GM10248 (cell line): ENCODE data around the gene KLF16.

Source experiments
- CTCF ChIA-PET: fragments of 300-600 bp; sonication (Branson Sonifier 250); formaldehyde crosslinking; extraction: SDS; loops from one replicate; lab custom pipeline; 2021; ENCODE audit warnings: antibody characterized with exemption; lab: Yijun Ruan, JAX
- POLR2A ChIA-PET: fragments of 350-650 bp; sonication (Branson Sonifier 250); formaldehyde crosslinking; extraction: SDS; loops from one replicate; lab custom pipeline; 2020; ENCODE audit warnings: antibody characterized with exemption; lab: Yijun Ruan, JAX
- DNase-seq: peaks from one replicate; pipeline ENCODE4 v3.0.0; 2012; ENCODE audit errors: extremely low spot score
- TF ChIP-seq, protein P1 (sequence below): IDR thresholded peaks from 2 replicates; pipeline ENCODE4 v1.5.1; 2012; ENCODE audit warnings: mild to moderate bottlenecking, low read depth; ENCODE audit errors: extremely low read depth, missing control alignments, control extremely low read depth

KLF16 gene

DNA sequence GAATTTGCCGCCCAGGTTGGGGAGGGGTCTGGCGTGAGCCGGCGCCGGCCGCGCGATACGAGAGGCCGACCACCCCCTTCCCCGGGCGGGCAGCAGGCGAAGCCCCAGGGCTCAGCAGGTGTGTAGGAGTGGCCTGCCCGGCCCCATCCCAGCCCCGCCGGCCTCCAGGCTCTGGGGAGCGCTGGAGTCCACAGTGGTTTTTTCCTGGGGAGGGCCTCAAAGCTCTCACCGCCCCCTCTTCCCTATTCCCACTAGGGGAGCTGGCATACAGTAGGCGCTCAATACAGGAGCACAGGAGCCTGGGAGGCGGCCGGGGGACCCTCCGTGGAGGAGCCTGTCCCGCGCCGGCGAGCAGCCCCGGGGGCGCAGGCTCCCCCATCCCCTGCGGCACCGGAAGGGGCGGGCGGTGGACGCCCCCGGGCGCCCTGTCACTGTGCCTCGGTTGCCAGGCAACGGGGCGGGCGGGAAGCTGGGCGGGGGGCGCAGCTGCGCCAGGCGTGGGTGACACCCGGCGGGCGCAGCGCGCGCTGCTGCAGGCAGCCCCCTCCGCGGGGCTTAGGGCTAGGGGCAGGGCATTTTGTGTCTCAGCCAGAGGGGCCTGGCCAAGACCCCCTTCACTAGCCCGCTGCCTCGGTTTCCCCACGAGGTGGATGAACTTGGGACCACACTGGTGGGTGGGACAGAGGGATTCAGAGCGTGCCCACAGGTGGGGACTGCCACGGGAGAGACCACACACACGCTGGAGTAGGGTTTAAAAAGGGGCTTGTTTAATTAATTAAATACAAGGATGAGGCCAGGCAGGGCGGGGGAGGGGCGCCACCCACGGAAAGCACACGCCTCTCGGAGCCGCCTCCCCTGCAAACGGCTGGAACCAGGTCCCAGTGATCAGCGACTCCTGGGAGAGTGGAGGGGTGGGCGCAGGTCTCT, 11.5 kb downstream of the KLF16 start:
- peak; percentile 39 for DNase-seq
- CTCF ChIA-PET = no interaction called here
- POLR2A ChIA-PET = interaction anchor here (0.5 kb wide), 1 partner anchor 23 kb away, joined by 5 read pairs; no protein-coding TSS in a partner anchor
- TF ChIP-seq, protein P1, sequence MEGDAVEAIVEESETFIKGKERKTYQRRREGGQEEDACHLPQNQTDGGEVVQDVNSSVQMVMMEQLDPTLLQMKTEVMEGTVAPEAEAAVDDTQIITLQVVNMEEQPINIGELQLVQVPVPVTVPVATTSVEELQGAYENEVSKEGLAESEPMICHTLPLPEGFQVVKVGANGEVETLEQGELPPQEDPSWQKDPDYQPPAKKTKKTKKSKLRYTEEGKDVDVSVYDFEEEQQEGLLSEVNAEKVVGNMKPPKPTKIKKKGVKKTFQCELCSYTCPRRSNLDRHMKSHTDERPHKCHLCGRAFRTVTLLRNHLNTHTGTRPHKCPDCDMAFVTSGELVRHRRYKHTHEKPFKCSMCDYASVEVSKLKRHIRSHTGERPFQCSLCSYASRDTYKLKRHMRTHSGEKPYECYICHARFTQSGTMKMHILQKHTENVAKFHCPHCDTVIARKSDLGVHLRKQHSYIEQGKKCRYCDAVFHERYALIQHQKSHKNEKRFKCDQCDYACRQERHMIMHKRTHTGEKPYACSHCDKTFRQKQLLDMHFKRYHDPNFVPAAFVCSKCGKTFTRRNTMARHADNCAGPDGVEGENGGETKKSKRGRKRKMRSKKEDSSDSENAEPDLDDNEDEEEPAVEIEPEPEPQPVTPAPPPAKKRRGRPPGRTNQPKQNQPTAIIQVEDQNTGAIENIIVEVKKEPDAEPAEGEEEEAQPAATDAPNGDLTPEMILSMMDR = no peak

DNA sequence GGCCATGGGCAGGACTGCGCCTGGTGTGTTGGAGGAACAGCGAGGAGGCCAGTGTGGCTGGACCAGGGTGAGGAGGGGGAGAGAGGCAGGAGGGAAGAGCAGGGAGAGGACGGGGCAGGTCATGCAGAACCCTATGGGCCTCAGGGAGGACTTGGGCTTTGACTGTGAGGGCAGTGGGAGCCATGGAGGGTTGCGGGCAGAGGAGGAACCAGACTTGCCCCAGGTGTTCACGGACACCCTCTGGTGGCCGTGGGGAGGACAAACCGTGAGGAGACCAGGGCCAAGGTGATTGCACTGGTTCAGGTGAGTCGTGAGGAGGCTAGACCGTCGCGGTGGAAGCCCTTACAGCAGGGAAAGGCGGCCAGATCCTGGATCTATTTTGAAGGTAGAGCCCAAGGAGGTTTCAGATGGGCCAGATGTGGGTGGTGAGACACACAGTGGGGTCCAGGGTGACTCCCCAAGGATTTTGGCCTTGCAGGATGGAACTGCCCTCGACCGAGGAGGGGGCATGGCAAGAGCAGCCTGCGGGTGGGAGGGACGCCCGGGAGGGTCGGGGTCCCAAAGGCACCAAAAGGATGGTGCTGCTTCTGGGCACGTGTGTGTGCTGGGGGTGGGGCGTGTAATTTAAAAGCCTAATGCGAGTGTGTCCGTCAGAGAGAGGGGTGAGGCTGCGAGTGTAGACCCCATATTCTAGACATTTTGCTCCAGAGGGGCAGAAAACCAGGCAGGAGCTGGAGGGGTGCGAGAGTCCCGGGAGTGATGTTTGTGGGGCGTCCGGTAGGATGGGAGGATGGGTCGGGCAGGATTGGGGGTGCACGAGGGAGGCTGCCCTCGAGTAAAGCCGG, 12.3 kb downstream of the KLF16 start:
- no peak for DNase-seq
- TF ChIP-seq, protein P1 = peak; percentile 0
- CTCF ChIA-PET = no interaction called here
- POLR2A ChIA-PET = no interaction called here

DNA sequence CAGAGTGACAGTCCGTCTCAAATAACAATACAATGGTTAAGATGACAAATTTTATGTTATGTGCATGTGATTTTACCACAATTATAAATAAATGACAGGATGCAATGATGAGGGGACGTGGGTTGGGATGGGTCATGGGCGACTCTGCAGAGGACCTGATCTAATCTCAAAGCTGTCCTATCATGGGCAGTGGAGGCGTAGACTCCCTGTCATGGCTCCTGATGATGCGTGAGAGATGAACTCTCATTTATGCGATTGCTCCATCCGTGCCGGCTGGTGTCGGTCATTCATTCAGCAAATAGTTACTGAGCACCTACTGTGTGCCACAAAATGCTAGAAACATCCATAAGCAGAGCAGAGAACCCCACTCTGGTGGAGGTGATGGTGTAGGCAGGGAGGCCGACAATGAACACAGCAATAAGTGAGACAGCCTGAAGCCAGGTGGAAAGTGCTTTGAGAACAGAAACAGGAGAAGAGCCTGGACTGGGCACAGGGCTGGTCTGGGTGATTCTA, 13.4 kb downstream of the KLF16 start:
- TF ChIP-seq, protein P1 = no peak
- POLR2A ChIA-PET = interaction anchor here (0.6 kb wide), 1 partner anchor 257 kb away, joined by 3 read pairs; no protein-coding TSS in a partner anchor
- no peak for DNase-seq
- CTCF ChIA-PET = interaction anchor here (0.8 to 2.1 kb wide), 4 partner anchors 8 to 178 kb away, joined by 3 to 18 read pairs (median 10); no protein-coding TSS in a partner anchor

DNA sequence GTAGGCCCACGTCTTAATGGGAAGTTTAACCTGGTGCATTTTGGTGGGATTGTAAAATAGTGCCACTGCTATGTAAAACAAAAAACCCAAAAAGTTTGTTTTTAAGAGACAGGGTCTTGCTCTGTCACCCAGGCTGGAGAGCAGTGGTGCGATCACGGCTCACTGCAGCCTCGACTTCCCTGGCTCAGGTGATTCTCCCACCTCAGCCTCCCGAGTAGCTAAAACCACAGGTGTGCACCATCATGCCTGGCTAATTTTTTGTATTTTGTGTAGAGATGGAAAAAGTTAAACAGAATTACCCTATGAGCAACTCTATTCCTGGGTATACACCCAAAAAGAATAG, 14.3 kb downstream of the KLF16 start:
- TF ChIP-seq, protein P1 = no peak
- ChIA-PET CTCF (interaction anchor here (0.7 to 2.1 kb wide), 7 partner anchors 9 to 412 kb away, joined by 3 to 18 read pairs (median 4); no protein-coding TSS in a partner anchor), POLR2A (interaction anchor here (0.6 kb wide), 1 partner anchor 11 kb away, joined by 5 read pairs; no protein-coding TSS in a partner anchor)
- DNase-seq = no peak

DNA sequence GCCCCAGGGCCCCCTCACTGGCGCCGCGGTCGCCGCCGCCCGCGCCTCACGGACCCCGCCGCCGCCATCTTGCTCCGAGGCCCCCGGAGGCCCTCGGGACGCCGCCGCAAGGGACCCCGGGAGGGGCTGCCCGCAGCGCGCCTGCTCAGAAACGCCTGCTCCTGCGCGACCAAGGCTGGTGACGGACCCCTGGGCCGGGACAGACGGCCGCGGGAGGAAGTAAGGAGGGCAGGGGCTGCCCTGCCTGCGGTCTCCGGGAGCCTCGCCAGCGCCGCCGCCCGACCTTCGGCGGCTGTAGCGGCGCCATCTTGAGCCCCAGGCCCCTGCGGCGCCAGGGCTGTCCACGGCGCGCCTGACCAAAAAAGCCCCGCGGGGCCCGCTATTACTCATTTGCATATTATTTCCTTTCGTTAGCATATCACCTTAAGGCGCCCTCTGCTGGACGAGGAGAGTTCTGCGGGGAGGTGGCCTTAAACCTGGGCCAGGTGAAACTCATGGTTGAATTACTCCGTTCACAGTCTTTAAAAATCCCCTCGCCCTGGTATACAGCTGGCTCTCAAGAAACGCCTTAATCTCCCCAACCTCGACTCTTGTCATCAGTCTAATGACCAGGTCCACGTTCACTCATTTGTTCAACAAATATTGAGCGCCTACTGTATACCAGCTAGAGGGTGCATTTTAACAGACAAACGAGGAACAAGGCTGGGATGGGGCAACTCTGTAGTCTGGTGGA, 14.8 kb downstream of the KLF16 start, which contains the start of gene REXO1:
REXO1 (minus strand) TSS at position 85 of the 733 bp plus-strand sequence. CDS start 125 bp downstream, outside the sequence.
- DNase-seq = peak; percentile 93
- TF ChIP-seq, protein P1 = peak; percentile 87
- ChIA-PET CTCF (interaction anchor here (0.7 to 2.1 kb wide), 6 partner anchors 9 to 413 kb away, joined by 3 to 18 read pairs (median 6); no protein-coding TSS in a partner anchor), POLR2A (interaction anchor here (0.6 kb wide), 1 partner anchor 12 kb away, joined by 5 read pairs; no protein-coding TSS in a partner anchor)
